Measurements from ENCODE around the gene CLIP3.

Gene CLIP3

DNA sequence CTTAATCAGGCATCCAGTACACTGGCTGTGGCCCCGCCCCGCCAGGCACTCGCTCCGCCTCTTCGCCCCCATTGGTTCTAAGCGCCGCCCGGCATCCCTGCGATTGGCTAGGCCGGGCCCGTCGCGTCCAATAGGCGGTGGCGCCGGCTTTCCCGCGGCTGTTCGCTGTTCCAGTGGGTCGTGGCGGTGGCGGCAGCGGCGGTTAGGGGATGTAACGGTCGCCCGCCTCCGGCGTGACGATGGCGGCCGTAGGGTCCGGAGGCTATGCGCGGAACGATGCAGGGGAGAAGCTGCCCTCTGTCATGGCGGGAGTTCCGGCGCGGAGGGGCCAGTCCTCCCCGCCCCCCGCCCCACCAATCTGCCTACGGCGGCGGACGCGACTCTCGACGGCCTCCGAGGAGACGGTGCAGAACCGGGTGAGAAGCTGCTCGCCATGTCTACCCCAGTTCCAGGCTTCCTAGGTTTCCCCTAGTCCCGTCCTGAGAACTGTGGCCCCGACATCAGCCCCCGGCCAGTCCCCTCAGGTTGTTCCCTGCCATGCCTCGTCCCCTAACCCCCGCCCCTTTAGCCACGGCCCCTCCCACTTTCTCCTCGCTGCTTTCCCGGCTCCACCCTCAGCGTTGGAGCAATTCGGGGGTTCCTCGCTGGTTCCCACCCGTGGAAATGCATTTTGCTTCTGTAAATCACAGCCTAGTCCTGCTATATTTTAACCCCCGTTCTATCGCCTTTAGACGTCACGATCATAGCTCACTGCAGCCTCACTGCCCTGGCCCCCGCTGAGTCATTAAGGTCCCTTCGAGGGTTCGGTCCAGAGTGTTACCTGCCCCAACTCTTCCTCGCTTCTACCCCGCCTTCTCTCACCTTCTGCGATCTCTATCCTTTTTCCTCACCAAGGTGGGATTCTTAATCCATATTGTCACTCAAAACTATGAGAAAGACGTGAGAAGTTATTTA is 22.3 kb upstream of the CLIP3 start, which contains the start of gene WDR62:
WDR62 (plus strand) TSS at position 165 of the 954 bp plus-strand sequence; CDS start at position 240, 75 bp downstream.
- TF ChIP-seq, protein P1, sequence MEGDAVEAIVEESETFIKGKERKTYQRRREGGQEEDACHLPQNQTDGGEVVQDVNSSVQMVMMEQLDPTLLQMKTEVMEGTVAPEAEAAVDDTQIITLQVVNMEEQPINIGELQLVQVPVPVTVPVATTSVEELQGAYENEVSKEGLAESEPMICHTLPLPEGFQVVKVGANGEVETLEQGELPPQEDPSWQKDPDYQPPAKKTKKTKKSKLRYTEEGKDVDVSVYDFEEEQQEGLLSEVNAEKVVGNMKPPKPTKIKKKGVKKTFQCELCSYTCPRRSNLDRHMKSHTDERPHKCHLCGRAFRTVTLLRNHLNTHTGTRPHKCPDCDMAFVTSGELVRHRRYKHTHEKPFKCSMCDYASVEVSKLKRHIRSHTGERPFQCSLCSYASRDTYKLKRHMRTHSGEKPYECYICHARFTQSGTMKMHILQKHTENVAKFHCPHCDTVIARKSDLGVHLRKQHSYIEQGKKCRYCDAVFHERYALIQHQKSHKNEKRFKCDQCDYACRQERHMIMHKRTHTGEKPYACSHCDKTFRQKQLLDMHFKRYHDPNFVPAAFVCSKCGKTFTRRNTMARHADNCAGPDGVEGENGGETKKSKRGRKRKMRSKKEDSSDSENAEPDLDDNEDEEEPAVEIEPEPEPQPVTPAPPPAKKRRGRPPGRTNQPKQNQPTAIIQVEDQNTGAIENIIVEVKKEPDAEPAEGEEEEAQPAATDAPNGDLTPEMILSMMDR (IDR thresholded peaks at IDR 0.05; ENCODE audit: low read depth, low read length): no peak
- peak within 1 kb of the TSS; percentile 82 for H3K4me3 ChIP-seq (ENCODE audit: low read depth, low read length)

DNA sequence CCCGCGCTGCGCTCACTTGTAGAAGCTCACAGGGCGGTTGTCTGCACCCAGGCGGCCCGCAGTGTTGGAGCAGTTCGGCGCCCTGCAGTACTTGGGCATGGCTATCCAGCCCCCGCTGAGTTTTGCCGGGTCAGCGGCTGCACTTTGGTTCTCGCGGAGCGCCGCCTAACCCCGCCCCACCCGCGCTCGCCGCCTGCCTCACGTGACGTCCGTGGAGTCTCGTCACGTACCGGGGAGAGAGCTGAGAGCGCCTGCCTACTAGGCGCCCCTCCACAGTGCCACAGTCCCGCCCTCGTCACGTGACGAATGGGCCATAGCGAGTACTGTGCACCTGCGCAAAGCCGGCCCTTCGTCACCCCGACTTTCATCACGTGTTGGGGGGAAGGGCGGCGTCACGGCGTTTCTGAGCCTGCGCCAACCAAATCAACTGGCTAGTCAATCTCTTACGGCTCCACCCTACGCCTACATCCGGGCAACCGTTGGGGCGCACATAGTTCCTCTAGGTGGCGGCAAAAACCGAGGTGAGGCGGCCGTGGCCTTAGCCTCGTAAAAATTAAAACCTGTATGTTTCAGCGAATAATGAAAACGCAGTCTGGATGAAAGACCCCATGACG is 21.6 kb upstream of the CLIP3 start, which contains the start of gene THAP8:
THAP8 (minus strand) TSS at position 167 of the 614 bp plus-strand sequence; CDS start at position 99, 68 bp downstream.
- TF ChIP-seq, protein P1 (IDR thresholded peaks at IDR 0.05; ENCODE audit: low read depth, low read length): peak; percentile 38; the same call in 1 of the 2 replicates
- H3K4me3 ChIP-seq (ENCODE audit: low read depth, low read length): peak within 1 kb of the TSS; percentile 82

DNA sequence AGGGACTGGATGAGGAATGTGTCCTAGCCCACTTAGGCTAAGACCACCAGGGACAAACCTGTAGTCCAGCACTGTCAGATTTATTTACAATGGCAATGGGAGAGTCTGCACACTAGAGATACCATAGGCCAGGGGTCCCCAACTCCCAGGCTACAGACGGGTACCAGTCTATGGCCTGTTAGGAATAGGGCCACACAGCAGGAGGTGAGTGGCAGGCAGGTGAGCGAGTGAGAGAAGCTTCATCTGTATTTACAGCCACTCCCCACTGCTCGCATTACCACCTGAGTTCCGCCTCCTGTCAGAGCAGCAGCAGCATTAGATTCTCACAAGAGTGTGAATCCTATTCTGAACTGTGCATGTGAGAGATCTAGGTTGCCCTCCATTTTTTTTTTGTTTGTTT is 19.0 kb upstream of the CLIP3 start:
- TF ChIP-seq, protein P1 (IDR thresholded peaks at IDR 0.05; ENCODE audit: low read depth, low read length): no peak
- no peak overlapping the region for H3K4me3 ChIP-seq (ENCODE audit: low read depth, low read length)

DNA sequence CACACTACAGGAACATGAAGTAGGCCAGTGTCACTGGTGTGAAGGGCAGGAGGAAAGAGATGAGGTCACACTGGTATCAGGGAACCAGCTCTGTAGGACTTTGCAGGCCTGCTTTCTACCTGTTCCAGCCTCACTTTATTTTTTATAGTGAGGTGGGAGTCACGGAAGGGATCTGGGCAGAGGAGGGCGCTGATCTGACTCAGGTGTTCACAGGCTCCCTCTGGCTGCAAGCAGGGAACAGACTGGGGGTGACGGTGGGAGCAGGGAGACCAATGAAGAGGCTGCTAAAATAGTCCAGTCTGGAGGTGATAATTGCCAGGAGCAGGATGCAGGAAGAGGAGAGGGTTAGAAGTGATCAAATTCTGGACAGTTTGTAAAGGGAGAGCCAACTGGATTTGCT is 18.6 kb upstream of the CLIP3 start:
- H3K4me3 ChIP-seq (ENCODE audit: low read depth, low read length): no peak overlapping the region
- TF ChIP-seq, protein P1 (IDR thresholded peaks at IDR 0.05; ENCODE audit: low read depth, low read length): no peak

DNA sequence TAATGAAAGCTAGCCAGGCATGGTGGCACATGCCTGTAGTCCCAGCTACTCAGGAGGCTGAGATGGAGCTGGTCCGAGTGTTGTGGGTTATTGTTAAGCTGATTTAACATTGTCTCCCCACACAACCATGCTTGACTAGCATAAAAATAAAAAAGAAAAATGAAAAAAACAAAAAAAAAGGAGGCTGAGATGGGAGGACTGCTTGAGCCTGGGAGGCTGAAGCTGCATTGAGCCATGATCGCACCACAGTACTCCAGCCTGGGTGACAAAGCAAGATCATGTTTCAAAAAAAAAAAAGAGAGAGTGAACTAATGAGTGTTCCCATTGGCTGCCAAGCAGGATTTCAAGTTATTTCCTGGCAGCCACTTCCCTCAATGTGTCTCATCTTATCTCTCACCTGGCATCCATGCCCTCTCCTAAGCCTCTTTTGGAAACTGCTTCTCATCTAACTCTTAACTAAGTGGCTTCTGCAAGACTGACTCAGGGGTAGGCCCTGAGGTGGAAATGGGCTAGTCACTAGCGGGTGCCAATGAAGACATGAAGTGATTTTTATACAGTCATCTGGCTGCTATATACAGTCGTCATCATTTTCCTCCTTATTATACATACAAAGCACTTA is 16.5 kb upstream of the CLIP3 start:
- TF ChIP-seq, protein P1 (IDR thresholded peaks at IDR 0.05; ENCODE audit: low read depth, low read length): no peak
- no peak overlapping the region for H3K4me3 ChIP-seq (ENCODE audit: low read depth, low read length)

DNA sequence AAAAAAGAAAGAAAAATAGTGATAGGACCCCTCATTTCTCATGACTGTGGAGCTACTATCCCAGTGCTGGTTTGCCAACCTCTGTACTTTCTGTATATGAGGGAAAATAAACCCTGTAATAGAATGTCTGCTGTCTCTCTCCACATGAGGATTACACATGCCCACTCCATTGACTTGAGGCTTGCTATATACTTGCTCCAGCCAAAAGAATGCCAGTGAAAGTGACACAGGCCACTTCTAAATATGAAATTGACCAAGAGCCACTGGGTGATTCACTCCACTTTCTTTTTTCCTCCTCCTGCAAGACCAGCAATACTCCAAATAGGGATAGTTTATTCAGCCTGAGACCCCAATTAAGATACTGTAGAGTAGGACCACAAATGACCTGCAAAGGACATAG is 15.2 kb upstream of the CLIP3 start:
- TF ChIP-seq, protein P1 (IDR thresholded peaks at IDR 0.05; ENCODE audit: low read depth, low read length): no peak
- no peak overlapping the region for H3K4me3 ChIP-seq (ENCODE audit: low read depth, low read length)
